ENCODE data around the gene BANP.
"Not testable (repeated sequence)": the region's sequence is repeated elsewhere in the genome, so short reads cannot be mapped to it uniquely, and the experiment has no call there.

BANP gene

DNA sequence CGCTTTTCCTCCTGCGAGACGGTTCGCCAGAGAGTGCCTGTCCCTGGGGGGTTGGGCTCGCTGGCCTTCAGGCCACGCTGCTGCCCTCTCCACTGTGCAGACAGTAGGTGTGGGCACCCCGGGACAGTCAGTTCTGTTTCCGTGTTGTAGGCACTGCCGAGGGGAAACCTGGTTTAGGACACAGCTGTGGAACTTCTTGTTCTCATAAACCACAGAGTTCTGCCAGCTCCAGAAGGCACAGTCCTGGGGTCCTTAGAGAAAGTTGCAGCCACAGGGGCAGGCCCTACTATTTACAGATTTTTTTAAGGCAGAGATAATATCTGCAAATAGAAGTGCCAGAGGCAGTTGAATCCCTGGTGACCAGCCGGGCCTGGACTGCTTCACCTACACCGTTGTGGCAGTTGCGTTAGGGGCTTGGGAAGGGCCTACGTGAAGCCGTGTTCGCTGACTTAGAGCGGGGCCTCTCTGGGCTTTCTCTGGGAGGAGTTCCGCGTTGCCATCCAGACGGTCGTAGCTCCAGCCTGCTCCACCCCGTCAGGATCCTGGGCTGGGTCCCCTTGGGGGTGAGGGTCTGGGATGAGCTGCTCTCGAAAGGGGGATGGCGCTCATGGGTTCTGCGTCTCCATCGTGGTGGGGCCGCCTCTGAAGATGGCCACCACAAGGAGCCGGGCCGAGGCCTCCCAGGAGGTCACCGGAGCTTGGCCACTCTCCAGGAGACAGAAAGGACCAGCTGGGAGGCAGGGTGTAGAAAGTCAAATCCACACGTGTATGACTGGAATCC, 126.3 kb downstream of the BANP start:
- DNase-seq (ENCODE audit: low read depth in 1 of 2, low spot score in 1 of 2): no peak

DNA sequence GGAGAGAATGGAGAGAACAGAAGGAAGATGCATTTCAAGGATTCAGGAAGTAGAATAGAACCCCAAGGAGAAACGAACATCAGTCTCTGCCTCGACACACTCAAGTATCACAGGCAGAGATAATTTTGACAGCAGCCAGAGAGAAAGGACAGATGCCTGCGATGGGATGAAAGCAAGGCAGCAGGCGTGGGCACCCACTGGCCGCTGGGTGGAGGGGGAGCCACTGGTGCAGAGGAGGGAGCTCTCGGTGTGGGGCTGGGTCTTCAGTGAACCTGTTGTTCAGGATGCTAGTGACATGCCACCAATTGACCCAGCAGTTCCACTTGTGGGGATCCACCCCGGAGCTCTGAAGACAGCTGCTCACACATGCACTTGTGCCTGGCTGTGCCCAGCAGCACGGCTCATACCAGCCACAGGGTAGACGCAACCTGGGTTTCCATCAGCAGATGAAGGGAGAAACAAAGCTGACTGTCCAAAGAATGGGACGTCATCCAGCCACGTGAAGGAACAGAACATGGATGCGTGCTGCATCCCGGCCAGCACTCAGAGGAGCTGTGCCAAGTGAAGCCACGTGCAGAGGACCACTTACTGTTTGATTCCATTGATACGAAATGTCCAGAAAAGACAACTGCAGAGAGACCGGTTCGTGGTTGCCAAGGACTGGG, 127.0 kb downstream of the BANP start:
- no peak for DNase-seq (ENCODE audit: low read depth in 1 of 2, low spot score in 1 of 2)

DNA sequence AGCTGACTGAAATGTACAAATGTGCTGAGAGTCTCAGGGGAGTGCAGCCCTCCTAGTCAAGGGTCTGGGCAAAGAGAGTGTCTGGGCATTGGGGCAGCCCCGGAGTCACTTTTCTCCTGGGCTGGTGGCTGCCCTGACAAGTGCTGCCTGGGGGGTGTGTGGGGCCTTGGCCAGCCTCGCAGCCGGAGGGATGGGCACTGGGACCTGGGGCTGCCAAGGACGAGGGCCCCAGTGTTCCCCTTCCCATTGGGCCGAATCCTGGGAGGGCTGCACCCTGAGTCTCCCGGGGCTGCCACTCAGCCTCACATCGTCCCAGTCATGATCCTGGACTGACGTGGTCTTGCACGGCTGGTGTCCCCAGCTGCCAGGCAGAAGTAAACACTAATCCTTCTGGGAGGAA, 132.3 kb downstream of the BANP start:
- no peak for DNase-seq (ENCODE audit: low read depth in 1 of 2, low spot score in 1 of 2)

DNA sequence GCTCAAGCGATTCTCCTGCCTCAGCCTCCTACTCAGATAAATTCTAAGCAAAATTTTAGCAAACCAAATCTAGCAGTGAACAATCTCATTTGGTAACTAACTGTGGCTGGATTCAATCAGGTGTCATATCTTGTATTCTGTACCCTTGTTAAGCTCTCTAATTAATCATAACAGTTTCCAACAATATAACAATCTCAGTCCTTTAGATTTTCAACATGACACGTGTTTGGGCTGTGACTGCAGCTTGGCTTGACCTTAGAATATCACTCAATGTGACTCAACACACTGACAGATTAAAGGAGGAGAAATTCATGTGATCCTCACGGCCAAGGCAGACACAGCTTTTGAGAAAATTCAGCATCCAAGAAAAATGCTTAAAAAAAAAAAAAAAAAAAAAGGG, 133.6 kb downstream of the BANP start:
- DNase-seq (ENCODE audit: low read depth in 1 of 2, low spot score in 1 of 2): no peak

DNA sequence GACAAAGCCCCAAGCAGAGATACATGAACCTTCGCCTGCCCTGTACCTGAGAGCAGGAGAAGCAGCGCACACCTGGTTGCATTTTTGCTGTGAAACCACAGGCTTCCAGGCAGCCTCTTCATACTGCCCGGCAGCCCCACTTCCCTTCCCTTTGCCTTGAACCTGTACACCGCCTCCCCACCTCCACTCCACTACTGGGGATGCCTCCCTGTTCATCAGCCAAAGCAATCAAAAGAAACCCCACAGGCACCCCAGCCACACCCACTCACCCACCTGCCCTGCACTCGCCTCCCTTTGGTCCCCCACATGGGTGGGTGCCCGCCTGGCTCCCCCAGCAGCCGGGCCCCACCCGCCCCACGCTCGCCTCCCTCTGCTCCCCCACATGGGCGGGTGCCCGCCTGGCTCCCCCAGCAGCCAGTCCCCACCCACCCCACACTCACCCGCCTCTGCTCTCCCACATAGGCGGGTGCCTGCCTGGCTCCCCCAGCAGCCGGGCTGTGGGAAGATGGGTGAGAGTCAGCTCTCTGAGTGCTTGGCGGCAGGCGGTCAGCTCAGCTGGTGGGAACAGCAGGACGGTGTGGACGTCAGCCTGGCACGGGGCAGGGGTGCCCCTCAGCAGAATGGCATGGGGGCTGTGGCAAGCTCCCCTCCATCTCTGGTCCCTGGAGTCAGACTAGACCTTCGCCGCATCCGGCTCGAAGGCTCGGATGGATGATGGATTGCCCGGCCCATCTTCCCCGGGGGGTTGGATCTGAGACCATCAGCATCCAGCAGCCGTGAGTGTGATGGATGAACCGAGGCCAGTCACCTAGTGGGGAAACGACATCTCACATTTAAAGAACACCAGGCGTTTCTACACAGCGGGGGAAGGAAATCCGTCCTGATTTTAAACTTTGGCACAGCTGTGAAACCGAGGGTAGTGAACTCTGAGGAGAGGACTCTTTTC, 135.6 kb downstream of the BANP start:
- no peak for DNase-seq (ENCODE audit: low read depth in 1 of 2, low spot score in 1 of 2)

DNA sequence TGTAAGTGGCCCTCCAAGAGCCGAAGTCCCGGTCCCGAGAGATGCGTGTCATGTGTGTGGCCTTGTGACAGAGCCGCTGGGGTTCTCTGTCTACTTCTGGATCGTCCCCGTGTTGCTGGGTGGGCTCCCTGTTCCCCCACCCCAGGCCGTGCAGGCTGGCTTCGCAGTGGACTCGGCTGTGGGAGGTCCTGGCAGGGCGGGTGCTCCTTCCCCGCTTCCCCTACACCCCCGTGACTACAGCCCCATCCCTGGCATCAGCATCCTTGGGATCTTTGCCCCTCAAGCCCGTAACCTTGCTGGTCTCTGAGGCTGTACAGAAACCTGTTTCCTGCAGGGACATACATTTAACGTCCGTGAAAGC, 136.3 kb downstream of the BANP start:
- no peak for DNase-seq (ENCODE audit: low read depth in 1 of 2, low spot score in 1 of 2)

DNA sequence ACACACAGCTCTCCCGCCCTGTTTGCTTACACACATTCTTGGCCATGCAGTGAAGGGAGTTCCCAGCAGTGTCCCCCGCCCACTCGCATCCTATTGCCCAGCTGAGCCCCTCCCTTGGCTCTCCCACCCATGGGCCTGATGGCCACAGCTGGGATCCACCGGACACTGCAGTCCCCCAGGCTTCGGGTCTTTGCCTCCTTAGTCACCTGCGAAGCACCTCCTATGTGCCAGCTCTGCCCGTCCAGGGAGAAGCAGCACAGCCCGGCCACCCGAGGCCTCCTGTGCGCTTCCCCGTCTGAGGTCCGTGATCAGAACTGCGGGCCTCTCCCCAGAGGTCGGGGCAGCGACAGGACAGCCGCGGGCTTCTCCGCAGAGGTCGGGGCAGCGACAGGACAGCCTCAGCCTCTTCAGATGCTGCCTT, 136.9 kb downstream of the BANP start:
- no peak for DNase-seq (ENCODE audit: low read depth in 1 of 2, low spot score in 1 of 2)

DNA sequence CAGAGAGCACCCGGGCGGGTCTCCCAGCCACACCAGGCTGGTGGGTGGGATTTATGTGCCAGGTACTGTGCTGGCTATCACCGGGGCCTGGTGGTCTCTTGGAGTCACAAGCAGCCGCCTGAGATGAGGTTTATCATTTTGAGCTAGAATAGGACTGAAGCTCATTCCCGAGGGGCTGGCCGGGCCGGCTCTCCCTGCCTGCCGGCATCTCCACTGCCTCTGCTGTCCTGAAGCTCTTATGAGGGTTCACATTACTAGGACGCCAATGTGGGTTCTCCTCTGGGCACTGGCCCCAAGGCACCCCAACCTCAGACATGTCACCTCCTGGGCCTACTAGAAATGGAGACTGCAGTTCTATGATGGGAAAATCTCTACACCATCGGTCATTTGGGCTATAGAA, 137.4 kb downstream of the BANP start:
- not testable (repeated sequence) for DNase-seq (ENCODE audit: low read depth in 1 of 2, low spot score in 1 of 2)

DNA sequence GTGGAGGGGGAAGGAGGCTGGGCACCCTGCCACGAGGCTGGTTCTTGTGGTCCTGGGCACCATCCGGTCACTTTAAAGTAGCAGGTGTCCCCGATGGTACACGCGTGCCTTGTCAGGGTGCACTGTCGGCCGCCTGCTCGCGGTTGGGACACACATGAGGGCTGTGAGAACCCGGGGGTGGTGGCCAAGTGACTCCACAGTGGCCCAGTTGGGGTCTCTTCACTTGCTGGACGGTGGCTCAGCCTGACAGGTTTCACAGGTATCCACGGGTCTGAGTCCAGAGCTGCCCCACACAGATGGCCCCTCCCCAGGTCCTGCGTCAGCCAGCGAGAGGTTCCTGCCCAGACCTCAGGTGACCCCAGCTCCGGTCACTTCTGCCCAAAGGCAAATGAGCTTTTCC, 137.8 kb downstream of the BANP start:
- DNase-seq (ENCODE audit: low read depth in 1 of 2, low spot score in 1 of 2): not testable (repeated sequence)

DNA sequence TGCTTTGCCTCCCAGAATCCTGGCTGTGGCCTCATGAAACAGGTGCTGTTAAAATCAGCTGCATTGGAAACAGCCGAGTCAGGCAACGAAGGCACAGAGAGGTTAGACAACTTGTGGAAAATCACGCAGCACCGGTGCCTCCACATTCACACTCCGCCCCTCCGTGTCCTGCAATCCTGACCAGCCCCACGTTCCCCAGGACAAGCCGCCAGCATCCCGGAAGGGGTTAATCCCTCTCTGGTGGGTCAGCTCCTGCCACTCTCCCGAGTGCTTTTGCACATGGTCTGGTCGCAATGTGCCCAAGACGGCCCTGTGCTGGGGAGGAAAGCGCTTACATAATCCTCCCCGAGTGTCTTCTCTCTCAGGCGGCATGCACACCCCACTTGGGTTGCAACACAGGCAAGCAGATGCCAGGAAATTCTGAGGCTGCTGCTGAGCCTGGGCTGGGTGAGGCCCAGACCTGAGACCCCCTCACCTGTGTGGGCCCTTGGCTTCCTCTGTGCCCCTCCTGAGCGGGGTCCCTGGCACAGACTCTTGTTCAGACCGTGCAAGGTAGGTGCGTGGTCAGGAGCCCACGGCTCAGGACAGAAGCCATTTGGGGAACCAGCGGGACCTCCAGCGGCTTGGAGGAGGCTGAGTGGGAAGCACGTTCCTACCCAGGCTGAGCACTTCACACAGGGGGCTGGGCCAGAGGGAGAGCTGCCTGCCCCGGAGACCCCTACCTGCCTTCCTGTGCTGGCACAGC, 138.6 kb downstream of the BANP start:
- DNase-seq (ENCODE audit: low read depth in 1 of 2, low spot score in 1 of 2): not testable (repeated sequence)

DNA sequence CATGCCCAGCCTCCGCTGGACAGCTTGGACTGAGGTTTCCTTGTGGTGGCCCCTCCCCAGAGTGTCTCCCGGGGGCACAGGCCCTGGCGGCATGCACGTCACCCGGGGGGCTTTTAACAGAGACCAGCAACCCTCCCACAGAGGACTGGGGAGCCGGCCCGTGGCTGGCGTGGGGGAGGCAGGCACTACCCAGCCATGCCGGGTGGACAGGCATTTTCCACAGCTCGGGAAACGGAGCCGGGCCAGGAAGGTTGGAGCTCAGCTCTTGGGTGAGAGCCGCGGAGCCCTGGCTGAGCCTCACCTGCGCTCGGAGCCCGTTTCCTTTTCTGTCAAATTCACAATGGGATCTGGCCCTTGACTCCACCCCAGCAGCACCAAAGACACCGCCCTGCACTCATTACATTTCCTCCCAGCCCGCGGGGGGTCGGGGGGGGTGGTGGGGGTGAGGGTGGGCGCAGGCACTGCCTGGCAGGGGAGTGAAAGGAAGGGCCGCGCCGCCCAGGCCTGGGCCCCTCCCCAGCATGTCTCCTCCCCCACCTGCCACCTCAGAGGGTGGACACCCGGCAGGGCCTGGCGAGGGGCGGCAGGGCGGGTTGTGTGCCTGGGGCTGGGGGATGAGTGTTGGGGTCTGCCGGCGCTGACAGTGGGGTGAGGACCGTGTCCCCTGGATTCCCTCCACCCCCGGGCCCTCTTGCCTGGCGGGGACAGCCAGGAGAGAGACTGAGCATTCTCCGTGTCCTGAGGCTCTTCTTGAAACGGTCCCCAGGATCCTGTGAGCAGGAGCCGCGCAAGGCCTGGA, 139.3 kb downstream of the BANP start:
- not testable (repeated sequence) for DNase-seq (ENCODE audit: low read depth in 1 of 2, low spot score in 1 of 2)

DNA sequence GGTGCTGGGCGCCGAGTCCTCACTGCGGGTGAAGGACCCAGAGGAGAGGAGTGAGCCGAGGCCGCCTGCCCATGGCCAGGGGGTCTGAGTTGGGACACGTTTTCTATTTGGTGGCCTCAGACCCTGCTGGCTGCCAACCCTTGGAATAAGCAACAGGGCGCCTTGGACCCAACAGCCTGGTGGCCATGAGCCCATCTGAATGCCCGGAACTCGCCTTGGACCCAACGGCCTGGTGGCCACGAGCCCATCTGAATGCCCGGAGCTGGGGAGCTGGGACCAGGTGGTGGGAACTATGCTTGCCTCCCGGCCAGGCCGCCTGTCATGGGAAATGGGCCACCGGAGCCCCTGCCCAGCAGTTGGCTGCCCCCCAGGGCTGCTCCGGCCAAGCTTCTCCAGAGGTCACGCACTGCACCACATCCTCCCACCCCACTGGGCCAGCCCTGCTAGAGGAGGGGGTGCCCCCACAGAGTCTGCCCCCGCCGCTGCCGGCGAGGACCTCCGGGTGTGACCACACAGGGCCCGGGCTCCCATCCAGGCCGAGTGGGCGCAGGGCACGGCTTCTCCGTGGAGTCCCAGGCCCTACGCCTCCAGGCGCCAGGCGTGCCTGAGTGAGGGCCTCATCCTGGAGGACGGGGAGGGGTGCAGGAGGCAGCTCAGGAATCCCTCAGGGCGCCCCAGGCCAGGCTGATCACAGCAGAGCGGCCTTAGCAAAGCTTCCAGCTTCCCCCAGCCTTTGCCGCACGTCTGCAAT, 140.2 kb downstream of the BANP start:
- DNase-seq (ENCODE audit: low read depth in 1 of 2, low spot score in 1 of 2): not testable (repeated sequence)

DNA sequence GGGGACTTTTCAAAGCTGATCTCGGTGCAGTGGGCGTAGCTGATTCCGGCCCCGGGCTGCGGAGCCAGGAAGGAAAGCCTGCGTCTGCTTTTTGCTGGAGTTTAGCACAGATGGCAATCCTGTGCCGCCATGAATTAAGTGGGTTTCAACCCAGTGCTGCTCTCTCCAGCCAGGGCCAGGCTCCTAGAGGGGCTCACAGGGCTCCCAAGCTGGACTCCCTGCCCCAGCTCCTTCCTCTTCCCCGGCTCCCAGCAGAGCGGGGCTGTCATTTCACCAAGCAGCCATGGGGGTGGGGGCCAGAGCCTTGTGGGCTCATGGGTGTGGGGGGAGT, 140.7 kb downstream of the BANP start:
- DNase-seq (ENCODE audit: low read depth in 1 of 2, low spot score in 1 of 2): not testable (repeated sequence)

DNA sequence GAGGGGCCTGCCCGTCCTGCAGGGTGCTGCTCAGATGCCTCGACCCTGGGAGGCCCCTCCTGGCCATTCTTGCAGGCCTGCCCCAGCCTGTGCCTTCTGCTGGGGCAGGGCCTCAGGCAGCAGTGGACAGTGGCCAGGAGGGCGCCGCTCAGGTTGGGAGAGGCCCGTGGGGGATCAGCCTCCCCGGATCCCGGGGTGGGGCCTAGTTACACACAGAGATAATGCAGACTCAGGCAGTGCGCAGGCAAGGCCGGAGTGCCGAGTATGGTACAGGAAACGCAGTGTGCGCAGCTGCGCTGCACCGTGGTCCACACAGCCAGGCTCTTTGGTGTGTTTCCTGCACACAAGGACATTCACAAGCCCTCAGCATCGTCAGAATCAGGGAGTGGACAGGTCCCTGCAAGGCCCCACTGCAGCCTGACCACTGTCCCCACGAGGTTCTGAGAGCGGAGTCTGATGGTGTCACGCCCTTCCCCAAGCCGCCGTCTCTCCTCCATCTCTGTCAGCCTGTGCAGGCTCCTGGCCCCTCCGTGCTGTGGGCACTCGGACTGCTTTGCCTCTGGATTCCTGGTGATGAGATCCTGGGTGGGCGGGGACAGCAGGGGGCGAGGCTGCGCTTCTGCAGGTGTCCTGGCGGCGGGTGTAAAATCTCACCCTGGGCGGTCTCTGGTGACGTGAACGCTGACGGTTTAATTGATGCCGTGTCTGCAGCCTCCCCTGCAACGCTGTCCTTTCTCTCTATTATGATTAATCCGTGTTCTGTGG, 141.7 kb downstream of the BANP start:
- DNase-seq (ENCODE audit: low read depth in 1 of 2, low spot score in 1 of 2): not testable (repeated sequence)

DNA sequence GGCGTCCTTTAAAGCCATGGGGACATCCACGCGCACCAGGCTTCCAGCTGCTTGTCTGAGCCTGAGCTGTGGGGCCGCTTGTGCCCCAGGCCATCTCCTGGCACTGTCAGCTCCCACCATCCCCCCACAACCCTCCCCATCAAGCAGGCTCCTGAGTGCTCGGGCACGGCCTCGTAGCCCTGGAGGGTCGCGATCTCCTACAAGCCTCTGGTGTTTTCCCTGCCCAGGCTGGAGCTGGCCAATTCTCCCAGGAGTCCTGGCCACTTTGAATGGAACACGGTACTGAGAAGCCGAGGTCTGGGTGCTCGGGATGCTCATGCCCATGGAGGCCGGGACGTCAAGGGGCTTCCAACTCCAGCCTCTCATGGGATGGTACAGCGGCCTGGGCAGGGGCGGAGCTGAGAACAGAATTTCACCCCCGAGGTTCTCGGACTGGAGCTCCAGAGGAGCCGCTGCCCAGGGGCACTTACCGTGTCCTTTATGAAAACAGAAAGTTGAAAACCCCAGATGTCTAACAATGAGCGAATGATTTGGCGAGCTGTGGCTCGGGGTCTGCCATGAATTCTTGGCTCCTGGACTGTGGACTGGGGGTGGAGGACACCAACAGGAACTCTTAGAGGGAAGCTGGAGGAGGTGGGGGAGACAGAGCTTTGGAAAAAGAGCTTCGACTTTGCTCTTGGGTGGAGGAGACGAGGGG, 142.5 kb downstream of the BANP start:
- not testable (repeated sequence) for DNase-seq (ENCODE audit: low read depth in 1 of 2, low spot score in 1 of 2)

DNA sequence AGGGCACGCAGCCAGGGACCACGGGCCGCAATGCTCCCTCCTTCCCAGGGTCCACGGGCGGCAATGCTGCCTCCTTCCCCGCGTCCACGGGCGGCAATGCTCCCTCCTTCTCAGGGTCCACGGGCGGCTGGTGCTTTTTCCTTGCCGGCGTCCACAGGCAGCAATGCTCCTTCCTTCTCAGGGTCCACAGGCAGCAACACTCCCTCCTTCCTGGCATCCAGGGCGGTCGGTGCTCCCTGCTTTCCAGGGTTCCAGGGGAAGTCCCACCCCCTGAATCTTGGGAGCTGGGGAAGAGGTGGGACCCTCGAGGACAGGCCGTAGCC, 143.0 kb downstream of the BANP start:
- not testable (repeated sequence) for DNase-seq (ENCODE audit: low read depth in 1 of 2, low spot score in 1 of 2)

DNA sequence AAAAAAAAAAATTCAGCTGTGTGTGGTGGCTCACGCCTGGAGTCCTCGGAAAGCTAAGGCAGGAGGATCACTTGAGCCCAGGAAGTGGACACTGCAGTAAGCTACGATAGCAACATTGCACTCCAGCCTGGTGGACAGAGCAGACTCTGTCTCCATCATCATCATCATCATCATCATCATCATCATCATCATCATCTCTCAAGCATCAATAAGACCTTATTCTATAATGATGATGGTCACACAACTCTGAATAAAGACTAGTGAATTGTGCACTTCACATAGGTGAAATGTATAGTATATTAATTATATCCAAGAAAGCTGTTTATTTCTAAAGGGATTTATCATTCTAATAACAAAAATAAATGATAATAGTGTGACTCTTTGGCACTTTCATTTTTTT, 143.7 kb downstream of the BANP start:
- DNase-seq (ENCODE audit: low read depth in 1 of 2, low spot score in 1 of 2): not testable (repeated sequence)

DNA sequence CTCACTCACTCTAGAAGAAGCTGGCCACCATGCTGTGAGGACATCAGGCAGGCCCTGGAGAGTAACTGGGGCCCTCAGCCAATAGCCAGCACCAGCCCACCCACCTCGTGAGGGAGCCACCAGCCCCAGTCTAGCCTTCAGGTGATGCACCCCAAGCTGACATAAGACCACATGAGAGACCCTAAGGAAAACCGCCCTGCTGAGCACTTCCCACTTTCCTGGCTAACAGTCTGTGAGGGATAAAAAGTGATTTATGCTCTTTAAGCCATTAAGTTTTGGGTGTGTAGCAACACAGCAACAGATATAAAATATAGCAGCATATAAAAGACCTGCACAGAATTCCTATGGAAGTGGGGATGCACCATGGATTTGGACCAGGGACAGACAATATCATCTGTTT, 145.4 kb downstream of the BANP start:
- DNase-seq (ENCODE audit: low read depth in 1 of 2, low spot score in 1 of 2): not testable (repeated sequence)
